MM.1S (cell line): ENCODE data around the gene RHOBTB1.

ENCODE experiments used
- DNase-seq: peaks from one replicate; pipeline ENCODE4 v3.0.0-alpha.2; 2015
- H2AFZ ChIP-seq: fragments of 300-600 bp; sonication (generic); 2 replicates; pipeline ENCODE4 v1.6.0; 2016; ENCODE audit warnings: antibody characterized with exemption, low read length
- H3F3A ChIP-seq: fragments of 300-600 bp; sonication (generic); 2 replicates; pipeline ENCODE4 v1.6.1; 2016; ENCODE audit warnings: mild to moderate bottlenecking, antibody characterized with exemption, low read length, moderate library complexity, mixed read lengths; ENCODE audit not compliant: insufficient read depth
- H3K27ac ChIP-seq: fragments of 300-600 bp; sonication (generic); 2 replicates; pipeline ENCODE4 v1.5.1; 2016; ENCODE audit warnings: mild to moderate bottlenecking, low read length
- H3K27me3 ChIP-seq: fragments of 300-600 bp; sonication (generic); replicated peaks from 2 replicates; pipeline ENCODE4 v1.6.0; 2016; ENCODE audit warnings: low read length; ENCODE audit not compliant: insufficient read depth
- H3K36me3 ChIP-seq: fragments of 300-600 bp; sonication (generic); replicated peaks from 2 replicates; pipeline ENCODE4 v1.6.1; 2016; ENCODE audit warnings: mild to moderate bottlenecking, low read length, mixed read lengths; ENCODE audit not compliant: insufficient read depth
- H3K4me1 ChIP-seq: fragments of 300-600 bp; sonication (generic); 2 replicates; pipeline ENCODE4 v1.6.1; 2016; ENCODE audit warnings: low read length, mixed read lengths
- H3K4me2 ChIP-seq: fragments of 300-600 bp; sonication (generic); 2 replicates; pipeline ENCODE4 v1.6.0; 2016; ENCODE audit warnings: low read depth, low read length
- H3K4me3 ChIP-seq: fragments of 300-600 bp; sonication (generic); 2 replicates; pipeline ENCODE4 v1.5.1; 2016; ENCODE audit warnings: low read length, mixed read lengths
- H3K79me2 ChIP-seq: fragments of 300-600 bp; sonication (generic); 2 replicates; pipeline ENCODE4 v1.6.1; 2016; ENCODE audit warnings: mixed run types, low read length, mixed read lengths
- H3K9ac ChIP-seq: fragments of 300-600 bp; sonication (generic); 2 replicates; pipeline ENCODE4 v1.6.1; 2016; ENCODE audit warnings: low read length, mixed read lengths
- H3K9me2 ChIP-seq: fragments of 300-600 bp; sonication (generic); replicated peaks from 2 replicates; pipeline ENCODE4 v1.6.1; 2016; ENCODE audit warnings: mild to moderate bottlenecking, low read length, mixed read lengths; ENCODE audit not compliant: insufficient read depth
- H3K9me3 ChIP-seq: fragments of 300-600 bp; sonication (generic); replicated peaks from 2 replicates; pipeline ENCODE4 v1.6.1; 2016; ENCODE audit warnings: mild to moderate bottlenecking, low read length, mixed read lengths; ENCODE audit not compliant: insufficient read depth
- H4K20me1 ChIP-seq: fragments of 300-600 bp; sonication (generic); 2 replicates; pipeline ENCODE4 v1.6.1; 2016; ENCODE audit warnings: mild to moderate bottlenecking, low read length, moderate library complexity, mixed read lengths; ENCODE audit not compliant: insufficient read depth
- EZH2 ChIP-seq: fragments of 300-600 bp; sonication (generic); optimal IDR thresholded peaks from 2 replicates; pipeline ENCODE3; 2017; ENCODE audit warnings: low read depth, mild to moderate bottlenecking, antibody characterized with exemption, low read length, mixed read lengths
- EZH2phosphoT487 ChIP-seq: fragments of 300-600 bp; sonication (generic); IDR thresholded peaks from 2 replicates; pipeline ENCODE4 v1.6.1; 2018; ENCODE audit warnings: antibody characterized with exemption, low read length
- TF ChIP-seq, protein P1 (sequence below): fragments of 300-600 bp; sonication (generic); IDR thresholded peaks from 2 replicates; pipeline ENCODE4 v1.5.1; 2016; ENCODE audit warnings: antibody characterized with exemption, low read length, mixed read lengths

The RHOBTB1 gene

DNA sequence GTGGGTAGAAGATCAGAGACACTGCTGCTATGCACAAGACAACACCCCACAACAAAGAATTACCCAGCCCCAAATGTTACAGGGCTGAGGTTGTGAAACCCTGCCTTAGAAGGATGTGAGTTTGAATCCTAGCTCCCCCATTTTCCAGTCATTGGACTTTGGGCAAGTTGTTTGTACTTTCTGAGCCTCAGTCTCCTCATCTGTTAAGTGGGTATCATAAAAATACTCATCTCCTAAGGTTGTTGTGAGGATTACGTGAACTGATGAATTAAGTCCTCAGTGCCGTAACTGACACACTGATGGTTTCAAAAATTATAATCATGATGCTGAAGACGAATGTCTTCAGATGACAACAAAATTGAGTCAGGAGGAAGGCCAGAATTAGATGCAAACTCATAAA, 30.3 kb downstream of the RHOBTB1 start:
- H3K27ac ChIP-seq: no peak overlapping the region

DNA sequence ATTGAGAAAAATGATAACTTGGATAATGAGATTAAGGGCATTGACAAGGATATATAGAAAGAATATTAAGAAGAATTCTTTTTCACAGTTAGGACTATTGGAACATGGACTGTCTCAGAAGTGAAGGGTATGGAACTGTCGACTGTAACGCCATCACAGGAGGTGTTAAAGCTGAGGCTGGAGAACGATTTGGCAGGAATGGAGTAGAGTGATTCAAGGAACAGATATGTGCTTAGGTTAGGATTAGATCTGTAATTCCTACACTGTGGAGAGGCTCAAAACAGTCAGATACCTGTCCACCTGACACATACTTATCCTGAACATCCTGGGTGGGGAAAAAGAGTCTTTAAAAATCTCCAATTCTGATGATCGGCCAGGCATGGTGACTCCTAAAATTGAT, 30.9 kb downstream of the RHOBTB1 start:
- Histone ChIP-seq H3K27ac (no peak overlapping the region), H3K9me3 (no peaks in the 10 kb centered on the region), H3K36me3 (no peaks in the 10 kb centered on the region), H3K79me2 (no peaks in the 10 kb centered on the region), H2AFZ (no peak overlapping the region), H3F3A (peaks cover 13% of the 10 kb centered on the region), H3K27me3 (no peaks in the 10 kb centered on the region), H3K4me3 (no peak overlapping the region), H3K9me2 (no peaks in the 10 kb centered on the region), H3K4me2 (no peak overlapping the region), H4K20me1 (no peaks in the 10 kb centered on the region), H3K9ac (no peak overlapping the region), H3K4me1 (peaks cover 14% of the 10 kb centered on the region)
- no peak for DNase-seq
- TF ChIP-seq EZH2 (no peak), EZH2phosphoT487 (no peak)
- TF ChIP-seq, protein P1, sequence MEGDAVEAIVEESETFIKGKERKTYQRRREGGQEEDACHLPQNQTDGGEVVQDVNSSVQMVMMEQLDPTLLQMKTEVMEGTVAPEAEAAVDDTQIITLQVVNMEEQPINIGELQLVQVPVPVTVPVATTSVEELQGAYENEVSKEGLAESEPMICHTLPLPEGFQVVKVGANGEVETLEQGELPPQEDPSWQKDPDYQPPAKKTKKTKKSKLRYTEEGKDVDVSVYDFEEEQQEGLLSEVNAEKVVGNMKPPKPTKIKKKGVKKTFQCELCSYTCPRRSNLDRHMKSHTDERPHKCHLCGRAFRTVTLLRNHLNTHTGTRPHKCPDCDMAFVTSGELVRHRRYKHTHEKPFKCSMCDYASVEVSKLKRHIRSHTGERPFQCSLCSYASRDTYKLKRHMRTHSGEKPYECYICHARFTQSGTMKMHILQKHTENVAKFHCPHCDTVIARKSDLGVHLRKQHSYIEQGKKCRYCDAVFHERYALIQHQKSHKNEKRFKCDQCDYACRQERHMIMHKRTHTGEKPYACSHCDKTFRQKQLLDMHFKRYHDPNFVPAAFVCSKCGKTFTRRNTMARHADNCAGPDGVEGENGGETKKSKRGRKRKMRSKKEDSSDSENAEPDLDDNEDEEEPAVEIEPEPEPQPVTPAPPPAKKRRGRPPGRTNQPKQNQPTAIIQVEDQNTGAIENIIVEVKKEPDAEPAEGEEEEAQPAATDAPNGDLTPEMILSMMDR: no peak

More for the DNA sequence above, 30.3 kb downstream of the RHOBTB1 start:
- peaks cover 13% of the 10 kb centered on the region for H3F3A ChIP-seq
- TF ChIP-seq EZH2: no peak
- no peak for TF ChIP-seq EZH2phosphoT487
- TF ChIP-seq, protein P1: no peak
- H4K20me1 ChIP-seq: no peaks in the 10 kb centered on the region
- H3K4me2 ChIP-seq: no peak overlapping the region
- peaks cover 14% of the 10 kb centered on the region for H3K4me1 ChIP-seq
- H3K36me3 ChIP-seq: no peaks in the 10 kb centered on the region
- no peak overlapping the region for H2AFZ ChIP-seq
- no peaks in the 10 kb centered on the region for H3K9me2 ChIP-seq
- no peak overlapping the region for H3K4me3 ChIP-seq
- no peaks in the 10 kb centered on the region for H3K27me3 ChIP-seq
- no peak overlapping the region for H3K9ac ChIP-seq
- no peak for DNase-seq
- no peaks in the 10 kb centered on the region for H3K79me2 ChIP-seq
- H3K9me3 ChIP-seq: no peaks in the 10 kb centered on the region

DNA sequence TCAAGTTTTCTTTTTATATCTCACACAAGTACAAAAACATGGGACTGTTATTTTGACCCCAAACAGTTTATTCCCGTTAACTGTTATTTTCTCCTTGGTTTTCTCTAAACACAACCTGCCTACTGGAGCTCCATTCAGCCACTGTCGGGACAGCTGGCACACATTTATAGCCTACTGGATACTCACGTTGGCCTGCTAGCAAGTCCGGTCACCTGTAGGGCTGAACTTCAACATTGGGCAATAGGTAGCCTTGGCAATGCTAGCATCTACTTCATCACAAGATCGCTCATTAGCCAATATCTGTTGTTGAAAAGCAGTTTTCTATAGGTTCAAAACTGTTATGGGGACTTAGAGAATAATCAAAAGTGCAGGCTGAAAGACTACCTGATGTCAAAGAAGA, 32.3 kb downstream of the RHOBTB1 start:
- Histone ChIP-seq H3K9me3 (no peaks in the 10 kb centered on the region), H3K9ac (no peak overlapping the region), H3K4me1 (peaks cover 14% of the 10 kb centered on the region), H3K27ac (no peak overlapping the region), H3K36me3 (no peaks in the 10 kb centered on the region), H3K9me2 (no peaks in the 10 kb centered on the region), H3F3A (peaks cover 13% of the 10 kb centered on the region), H3K79me2 (no peaks in the 10 kb centered on the region), H3K27me3 (no peaks in the 10 kb centered on the region), H4K20me1 (no peaks in the 10 kb centered on the region), H3K4me3 (no peak overlapping the region), H2AFZ (no peak overlapping the region), H3K4me2 (no peak overlapping the region)
- no peak for TF ChIP-seq EZH2phosphoT487
- TF ChIP-seq, protein P1: no peak
- no peak for TF ChIP-seq EZH2
- no peak for DNase-seq
